Brain microvascular endothelial cell (primary cell): ENCODE measurements around the gene GNG7.
"Not testable (repeated sequence)": the region's sequence is repeated elsewhere in the genome, so short reads cannot be mapped to it uniquely, and the experiment has no call there.

Experiments used
- DNase-seq: peaks from one replicate; pipeline ENCODE4 v3.0.0-alpha.2; 2020
- H3K27ac ChIP-seq: fragments of 250-450 bp; sonication (Bioruptor Pico); 2 replicates; pipeline ENCODE4 v1.5.1; 2020; ENCODE audit warnings: mild to moderate bottlenecking, moderate library complexity
- H3K27me3 ChIP-seq: fragments of 250-450 bp; sonication (Bioruptor Pico); replicated peaks from 2 replicates; pipeline ENCODE4 v1.5.1; 2020; ENCODE audit warnings: mild to moderate bottlenecking
- H3K36me3 ChIP-seq: fragments of 250-450 bp; sonication (Bioruptor Pico); replicated peaks from 2 replicates; pipeline ENCODE4 v1.5.1; 2020; ENCODE audit warnings: mild to moderate bottlenecking
- H3K4me3 ChIP-seq: 2 replicates; pipeline ENCODE4 v1.5.1; 2011; ENCODE audit warnings: low read depth, mild to moderate bottlenecking, control low read depth, low read length, moderate library complexity
- in situ Hi-C: cut with HindIII; loops from 2 replicates; pipeline ENCODE4 v1.10.0; 2017; ENCODE audit warnings: low sequenced_read_pairs, low pct_ligation_motif_present
- TF ChIP-seq, protein P1 (sequence below): IDR thresholded peaks from 2 replicates; pipeline ENCODE4 v1.5.1; 2011; ENCODE audit warnings: low read depth, mild to moderate bottlenecking, moderate library complexity, low read length, control low read depth, inconsistent platforms; ENCODE audit errors: missing control alignments

Gene GNG7

DNA sequence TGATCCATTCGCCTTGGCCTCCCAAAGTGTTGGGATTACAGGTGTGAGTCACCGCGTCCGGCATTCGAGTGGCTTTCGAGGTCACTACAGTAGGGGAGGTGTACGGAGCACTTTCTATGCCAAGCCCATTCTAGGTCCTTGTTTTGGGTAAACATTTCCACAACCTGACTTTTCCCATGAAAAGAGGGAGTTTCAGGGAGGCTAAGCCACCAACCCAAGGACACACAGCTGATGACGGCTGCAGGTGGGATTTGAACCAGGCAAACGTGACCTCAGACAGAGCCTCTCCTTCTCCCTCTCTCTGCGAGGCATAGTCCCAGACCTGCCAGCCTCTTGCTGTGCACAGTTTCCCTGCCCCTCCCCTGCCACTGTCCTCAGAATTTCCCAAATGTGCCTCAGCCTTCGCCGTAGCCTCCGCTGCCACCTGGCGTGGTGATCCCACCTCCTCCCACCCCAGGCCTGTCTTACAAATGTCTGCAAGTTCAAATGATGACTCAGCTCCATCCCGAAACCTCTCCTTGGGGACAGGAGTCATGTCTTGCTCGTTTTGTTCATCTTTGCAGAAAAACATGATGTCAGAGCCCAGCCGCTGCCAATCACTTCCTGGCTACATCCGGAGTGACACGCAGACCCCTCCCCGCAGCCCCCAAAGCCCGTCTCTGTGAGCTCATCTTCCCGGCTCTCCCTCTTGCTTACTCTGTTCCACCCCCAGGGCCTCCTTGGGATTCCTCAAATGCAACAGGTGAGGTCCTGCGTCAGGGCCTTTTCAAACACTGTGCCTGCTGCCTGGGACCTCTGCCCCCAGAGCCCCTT is 233.2 kb downstream of the GNG7 start:
- Histone ChIP-seq H3K27ac (peak overlapping the region; percentile 20), H3K36me3 (no peaks in the 10 kb centered on the region), H3K4me3 (no peak overlapping the region), H3K27me3 (no peaks in the 10 kb centered on the region)
- in situ Hi-C loops, result no loop called here
- peak; percentile 82 for DNase-seq
- TF ChIP-seq, protein P1, sequence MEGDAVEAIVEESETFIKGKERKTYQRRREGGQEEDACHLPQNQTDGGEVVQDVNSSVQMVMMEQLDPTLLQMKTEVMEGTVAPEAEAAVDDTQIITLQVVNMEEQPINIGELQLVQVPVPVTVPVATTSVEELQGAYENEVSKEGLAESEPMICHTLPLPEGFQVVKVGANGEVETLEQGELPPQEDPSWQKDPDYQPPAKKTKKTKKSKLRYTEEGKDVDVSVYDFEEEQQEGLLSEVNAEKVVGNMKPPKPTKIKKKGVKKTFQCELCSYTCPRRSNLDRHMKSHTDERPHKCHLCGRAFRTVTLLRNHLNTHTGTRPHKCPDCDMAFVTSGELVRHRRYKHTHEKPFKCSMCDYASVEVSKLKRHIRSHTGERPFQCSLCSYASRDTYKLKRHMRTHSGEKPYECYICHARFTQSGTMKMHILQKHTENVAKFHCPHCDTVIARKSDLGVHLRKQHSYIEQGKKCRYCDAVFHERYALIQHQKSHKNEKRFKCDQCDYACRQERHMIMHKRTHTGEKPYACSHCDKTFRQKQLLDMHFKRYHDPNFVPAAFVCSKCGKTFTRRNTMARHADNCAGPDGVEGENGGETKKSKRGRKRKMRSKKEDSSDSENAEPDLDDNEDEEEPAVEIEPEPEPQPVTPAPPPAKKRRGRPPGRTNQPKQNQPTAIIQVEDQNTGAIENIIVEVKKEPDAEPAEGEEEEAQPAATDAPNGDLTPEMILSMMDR, result no peak

DNA sequence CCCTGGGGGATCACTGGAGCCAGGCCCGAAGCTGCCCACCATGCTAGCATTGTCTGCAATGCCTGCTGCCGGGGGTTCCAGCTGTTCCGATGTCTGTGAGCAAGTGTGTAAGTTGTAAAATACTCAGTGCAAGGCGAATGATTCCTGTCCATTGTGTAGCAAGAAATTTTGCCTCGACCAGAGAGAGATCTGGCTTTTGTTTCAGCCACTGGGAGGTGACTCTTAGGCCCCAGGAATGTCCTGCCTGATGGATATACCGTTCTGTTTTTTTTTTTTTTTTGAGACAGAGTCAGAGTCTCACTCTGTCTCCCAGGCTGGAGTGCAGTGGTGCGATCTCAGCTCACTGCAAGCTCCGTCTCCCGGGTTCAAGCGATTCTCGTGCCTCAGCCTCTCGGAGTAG is 233.9 kb downstream of the GNG7 start:
- no peak for DNase-seq
- Histone ChIP-seq H3K27ac (no peak overlapping the region), H3K36me3 (no peaks in the 10 kb centered on the region), H3K4me3 (no peak overlapping the region), H3K27me3 (no peaks in the 10 kb centered on the region)
- TF ChIP-seq, protein P1, result no peak
- in situ Hi-C loops, result no loop called here

- TF ChIP-seq, protein P1, result no peak
- H3K36me3 ChIP-seq, result no peaks in the 10 kb centered on the region
- H3K27ac ChIP-seq, result no peak overlapping the region
- no peaks in the 10 kb centered on the region for H3K27me3 ChIP-seq
- in situ Hi-C loops, result no loop called here
- DNase-seq, result no peak
- no peak overlapping the region for H3K4me3 ChIP-seq
These were observed 238.1 kb downstream of the GNG7 start for GRCh38 chr19:2464389-2464788.

GRCh38 chr19:2463694-2464093 is 238.8 kb downstream of the GNG7 start:
- DNase-seq, H3K36me3 ChIP-seq, H3K27ac ChIP-seq, H3K4me3 ChIP-seq, H3K27me3 ChIP-seq, in situ Hi-C loops: not testable (repeated sequence)

DNA sequence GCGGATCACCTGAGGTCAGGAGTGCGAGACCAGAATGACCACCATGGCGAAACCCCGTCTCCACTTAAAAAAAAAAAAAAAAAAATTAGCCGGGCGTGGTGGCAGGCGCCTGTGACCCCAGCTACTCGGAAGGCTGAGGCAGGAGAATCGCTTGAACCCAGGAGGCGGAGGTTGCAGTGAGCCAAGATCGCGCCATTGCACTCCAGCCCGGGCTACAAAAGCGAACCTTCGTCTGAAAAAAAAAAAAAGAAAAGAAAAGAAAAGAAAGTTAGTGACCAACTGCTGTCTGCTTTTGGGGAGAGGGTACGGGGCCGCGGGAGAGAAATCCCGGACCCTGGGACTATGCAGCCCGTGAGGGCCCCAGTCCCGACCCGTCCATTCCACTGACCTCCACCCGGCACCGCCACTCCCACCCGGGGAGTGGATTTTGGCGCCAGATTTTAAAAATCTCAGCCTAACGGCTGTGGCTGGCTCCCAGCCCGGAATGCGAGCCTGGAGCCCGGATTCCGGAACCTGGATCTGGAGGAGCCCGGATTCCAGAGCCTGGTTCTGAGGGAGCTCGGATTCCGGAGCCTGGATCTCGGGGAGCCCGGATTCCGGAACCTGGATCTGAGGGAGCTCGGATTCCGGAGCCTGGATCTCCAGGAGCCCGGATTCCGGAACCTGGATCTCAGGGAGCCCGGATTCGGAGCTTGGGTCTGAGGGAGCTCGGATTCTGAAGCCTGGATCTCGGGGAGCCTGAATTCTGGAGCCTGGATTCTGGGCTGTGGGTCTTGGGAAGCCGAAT is 239.7 kb downstream of the GNG7 start:
- Histone ChIP-seq H3K36me3 (no peaks in the 10 kb centered on the region), H3K4me3 (peak overlapping the region; percentile 78), H3K27ac (no peak overlapping the region), H3K27me3 (no peaks in the 10 kb centered on the region)
- in situ Hi-C loops, result no loop called here
- DNase-seq, result peak; percentile 92
- TF ChIP-seq, protein P1, result no peak

DNA sequence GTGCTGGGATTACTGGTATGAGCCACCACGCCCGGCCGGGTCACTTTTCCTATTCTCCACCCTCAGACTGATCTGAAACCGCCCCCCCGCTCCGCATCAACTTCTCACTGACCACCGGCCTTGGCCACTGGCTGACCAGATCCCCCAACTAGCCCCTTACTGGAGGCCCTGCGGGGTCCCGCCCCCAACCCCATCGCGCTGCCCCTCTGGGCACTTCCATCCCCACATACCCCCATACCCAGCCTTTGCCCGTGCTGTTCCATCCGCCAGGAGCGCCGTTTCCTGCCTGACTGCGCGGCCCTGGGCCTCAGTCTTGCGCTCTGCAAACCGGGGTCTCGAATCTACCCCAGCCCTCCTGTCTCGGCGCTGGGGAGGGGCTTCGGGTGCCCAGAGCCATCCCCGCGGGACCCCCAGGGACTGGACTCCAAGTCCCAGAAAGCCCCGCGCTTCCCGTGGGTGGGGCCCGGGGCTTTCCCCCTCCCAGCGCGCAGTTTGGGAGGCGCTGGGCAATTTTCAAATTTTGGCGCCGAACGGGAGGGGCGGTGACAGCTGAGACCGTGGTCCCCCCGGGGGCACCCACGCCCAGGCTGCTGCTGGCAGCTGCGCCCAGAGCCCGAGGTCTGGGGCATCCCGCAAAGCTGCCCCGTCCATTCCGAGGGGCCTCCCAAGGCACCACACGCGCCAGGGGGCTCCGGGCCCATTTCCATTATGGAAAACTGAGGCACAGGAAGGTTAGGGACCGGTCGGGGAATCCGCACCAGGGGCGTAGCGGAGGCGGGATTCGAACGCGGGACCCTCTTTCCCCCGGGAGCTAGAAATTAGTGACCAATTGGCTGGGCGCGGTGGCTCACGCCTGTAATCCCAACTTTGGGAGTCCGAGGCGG is 240.5 kb downstream of the GNG7 start:
- DNase-seq, result no peak
- Histone ChIP-seq H3K27ac (no peak overlapping the region), H3K4me3 (peak overlapping the region; percentile 78), H3K27me3 (no peaks in the 10 kb centered on the region), H3K36me3 (no peaks in the 10 kb centered on the region)
- TF ChIP-seq, protein P1, result peak; percentile 52
- in situ Hi-C loops, result no loop called here
